Measurements from ENCODE around the gene TENM3.
A peak's percentile ranks its signal among the peaks of the same experiment; 100 is the strongest.
"Not testable (repeated sequence)": the region's sequence is repeated elsewhere in the genome, so short reads cannot be mapped to it uniquely, and the experiment has no call there.

Gene TENM3

DNA sequence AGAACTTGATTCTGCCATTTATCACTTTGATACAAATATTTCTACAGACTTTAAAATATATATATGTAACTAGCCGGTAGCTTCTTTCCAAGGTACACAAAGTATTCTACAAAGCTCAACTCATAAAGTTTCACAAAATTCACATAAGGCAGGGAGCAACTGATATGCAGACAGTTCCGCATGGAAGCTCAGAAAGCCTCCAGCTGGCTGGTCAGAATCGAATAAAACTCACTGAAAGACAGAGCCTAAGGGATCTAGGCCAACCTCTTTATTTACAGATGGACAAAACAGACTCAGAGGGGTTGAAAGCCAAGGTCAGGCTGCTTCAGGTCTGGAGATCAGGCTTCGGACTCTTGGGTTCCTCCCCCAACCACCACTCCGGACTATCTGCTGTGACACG lies 543.8 kb downstream of the TENM3 start:
- DNase-seq (ENCODE audit: low spot score): no peak

DNA sequence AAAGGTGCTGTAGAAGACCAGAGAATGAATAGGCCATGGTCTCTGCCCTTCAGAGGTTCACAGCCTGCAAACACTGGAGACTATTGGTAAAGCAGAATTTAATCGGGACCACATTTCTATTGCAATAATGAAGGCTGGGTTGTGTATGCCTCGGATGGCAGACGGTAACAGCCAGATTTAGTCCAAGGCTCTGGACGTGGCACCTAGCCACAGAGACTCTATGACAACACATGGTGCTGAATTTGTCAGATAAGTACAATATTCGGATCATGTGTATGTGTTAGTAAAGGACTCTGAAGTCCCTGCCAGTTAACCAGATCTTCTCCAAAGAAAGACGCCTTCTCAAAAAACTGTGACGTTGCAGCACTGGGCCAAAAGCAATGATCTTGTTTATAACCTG lies 545.0 kb downstream of the TENM3 start:
- DNase-seq (ENCODE audit: low spot score): no peak

DNA sequence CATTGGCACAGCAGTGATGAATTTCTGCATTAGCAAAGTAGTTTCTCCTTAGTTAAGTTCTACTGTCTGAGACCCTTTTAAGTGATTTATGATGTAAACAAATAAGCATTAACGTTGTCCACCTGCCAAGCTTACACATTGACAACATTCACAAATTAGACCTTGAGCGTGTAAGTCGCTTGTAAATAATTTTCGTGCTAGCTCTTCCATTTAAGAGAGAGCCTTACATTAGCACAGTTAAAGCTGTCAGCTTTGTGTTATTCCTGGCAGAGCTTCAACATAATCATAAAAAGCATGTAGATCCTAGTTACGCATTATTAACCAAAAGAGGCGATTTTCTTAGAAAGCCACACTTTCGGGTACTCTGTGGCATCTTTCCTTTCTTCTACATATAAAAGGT lies 546.3 kb downstream of the TENM3 start:
- DNase-seq (ENCODE audit: low spot score): no peak

DNA sequence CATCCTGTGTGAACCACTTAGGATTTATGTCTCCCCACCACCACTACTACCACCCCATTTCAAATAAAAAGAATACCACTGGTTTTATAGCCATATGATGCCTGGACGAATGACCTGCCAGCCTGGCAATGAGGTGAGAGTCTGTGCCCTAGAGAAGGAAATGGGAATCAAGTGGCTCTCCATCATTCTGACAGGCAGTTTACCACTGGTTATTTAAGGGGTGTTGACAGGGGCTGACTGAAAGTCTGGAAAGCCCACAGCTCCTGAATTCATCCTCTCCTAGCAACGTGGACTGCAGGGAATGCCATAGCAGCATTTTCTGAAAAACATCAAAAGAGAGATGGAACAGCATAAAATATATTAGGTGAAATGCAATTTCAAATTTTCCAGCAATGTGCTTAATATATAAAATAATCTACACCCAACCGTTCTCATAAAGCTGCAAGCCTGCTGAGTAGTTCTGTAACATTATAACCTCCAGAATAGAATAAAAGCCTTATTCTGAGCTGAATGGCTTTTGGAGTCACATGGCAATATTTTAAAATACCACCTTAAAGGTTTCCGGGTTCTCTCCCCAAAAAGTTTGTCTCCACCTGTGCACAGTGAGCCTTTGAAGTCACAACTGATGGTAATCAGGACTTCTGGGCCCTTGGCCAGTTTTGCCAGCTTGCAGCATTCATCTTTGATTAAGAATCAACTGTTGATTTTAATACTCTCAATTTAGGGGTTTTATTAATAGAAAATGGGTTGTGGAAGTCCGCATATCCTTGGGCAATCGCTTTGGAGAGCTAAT lies 552.4 kb downstream of the TENM3 start:
- no peak for DNase-seq (ENCODE audit: low spot score)

DNA sequence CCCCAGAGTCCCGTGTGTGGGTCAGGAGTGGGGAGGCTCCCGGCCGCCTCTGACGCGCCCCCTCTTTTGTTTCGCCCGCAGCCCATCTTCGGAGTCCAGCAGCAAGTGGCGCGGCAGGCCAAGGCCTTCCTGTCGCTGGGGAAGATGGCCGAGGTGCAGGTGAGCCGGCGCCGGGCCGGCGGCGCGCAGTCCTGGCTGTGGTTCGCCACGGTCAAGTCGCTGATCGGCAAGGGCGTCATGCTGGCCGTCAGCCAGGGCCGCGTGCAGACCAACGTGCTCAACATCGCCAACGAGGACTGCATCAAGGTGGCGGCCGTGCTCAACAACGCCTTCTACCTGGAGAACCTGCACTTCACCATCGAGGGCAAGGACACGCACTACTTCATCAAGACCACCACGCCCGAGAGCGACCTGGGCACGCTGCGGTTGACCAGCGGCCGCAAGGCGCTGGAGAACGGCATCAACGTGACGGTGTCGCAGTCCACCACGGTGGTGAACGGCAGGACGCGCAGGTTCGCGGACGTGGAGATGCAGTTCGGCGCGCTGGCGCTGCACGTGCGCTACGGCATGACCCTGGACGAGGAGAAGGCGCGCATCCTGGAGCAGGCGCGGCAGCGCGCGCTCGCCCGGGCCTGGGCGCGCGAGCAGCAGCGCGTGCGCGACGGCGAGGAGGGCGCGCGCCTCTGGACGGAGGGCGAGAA lies 556.5 kb downstream of the TENM3 start:
- DNase-seq (ENCODE audit: low spot score): no peak

DNA sequence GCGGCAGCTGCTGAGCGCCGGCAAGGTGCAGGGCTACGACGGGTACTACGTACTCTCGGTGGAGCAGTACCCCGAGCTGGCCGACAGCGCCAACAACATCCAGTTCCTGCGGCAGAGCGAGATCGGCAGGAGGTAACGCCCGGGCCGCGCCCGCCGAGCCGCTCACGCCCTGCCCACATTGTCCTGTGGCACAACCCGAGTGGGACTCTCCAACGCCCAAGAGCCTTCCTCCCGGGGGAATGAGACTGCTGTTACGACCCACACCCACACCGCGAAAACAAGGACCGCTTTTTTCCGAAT lies 557.0 kb downstream of the TENM3 start:
- DNase-seq (ENCODE audit: low spot score): no peak

DNA sequence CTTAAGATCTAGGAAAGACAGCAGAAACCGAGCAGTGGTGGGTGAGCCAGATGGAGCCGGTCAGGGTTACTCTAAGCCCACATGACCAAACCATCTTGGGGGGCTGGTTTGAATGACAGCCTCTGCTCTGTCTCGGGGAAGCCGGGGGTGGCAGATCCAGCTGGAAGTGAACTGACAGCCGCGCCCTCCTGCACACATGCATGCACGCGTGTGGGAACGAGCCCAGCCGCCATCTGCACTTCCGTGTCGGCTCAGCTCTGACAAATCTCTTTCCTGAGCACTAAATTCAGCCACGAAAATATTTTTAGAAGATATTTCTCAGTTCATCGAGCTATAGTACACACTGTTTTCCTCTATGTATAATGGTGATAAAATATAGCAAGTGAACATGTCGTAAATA lies 558.4 kb downstream of the TENM3 start:
- no peak for DNase-seq (ENCODE audit: low spot score)

DNA sequence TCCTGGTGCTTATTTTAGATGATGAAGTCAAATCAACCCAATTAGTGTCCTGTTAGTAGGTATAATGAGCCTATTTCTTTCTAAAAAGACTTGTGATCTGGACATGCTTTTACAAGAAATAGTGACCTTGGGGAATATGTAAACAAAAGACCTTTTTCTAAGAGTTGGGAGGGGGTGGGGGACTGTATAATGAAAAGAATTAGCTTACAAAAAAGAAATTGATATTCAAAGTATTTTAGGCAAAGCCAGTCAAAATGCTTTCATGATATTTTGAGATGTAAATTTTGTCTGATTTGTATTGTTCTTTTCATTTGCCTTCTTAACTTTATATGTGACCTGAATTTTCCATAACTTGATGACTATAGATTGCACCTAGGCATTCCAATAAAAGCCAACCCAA lies 559.4 kb downstream of the TENM3 start:
- DNase-seq (ENCODE audit: low spot score): no peak

DNA sequence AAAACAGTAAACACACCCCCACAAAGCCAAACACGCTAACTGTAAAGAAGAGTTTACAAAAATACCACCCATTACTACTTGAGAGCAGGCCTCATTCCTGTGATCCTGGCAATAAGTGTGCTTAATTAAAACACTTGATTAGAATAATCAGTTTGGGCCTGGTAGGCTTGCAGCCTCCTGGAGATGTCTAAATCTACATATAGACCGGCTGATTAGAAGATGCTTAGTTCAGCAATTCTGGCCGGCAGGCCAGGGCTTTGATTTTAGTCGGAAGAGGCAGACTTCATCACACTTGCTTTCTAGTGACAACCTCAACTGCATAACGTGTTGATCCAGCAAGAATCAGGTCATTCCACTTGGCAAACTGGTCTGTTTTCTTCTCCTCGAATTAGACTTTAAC lies 560.0 kb downstream of the TENM3 start:
- DNase-seq (ENCODE audit: low spot score): no peak

DNA sequence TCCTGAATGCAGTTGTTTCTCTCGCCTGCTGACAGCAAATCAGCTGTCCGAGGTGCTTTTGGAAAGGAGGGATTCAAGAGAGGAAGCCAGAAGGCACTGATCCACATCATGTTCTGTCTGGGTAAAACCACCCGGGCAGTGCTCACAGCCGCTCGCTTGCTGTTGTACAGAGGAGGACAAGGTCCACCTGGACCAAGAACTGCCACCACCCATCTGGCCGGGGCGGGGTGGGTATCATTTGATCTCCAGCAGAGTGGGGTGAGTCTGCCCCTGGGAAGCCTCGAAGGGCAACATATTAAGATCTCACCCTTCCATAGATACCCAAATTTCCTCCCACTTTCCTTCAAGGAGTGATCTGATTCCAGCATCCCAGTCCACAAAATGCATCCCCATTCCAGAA lies 560.9 kb downstream of the TENM3 start:
- no peak for DNase-seq (ENCODE audit: low spot score)

DNA sequence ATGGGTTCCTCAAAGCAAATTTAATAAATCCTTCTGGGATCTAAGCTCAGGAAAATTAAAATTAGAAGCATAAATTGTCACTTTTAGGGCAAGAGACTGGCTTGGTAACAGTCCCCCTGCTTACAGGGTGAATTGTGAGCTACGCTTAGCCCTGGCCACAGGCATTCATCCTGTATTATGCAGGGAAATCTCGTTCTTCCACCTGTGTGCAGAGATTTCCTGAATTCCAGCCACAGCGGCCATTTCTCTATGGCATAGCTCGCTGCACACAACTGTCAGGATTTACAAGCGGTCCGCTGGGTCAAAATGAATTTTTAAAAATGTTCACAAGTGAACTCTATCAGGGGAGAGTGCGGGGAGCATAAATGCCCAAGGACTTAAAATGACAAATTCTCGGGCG lies 562.1 kb downstream of the TENM3 start:
- DNase-seq (ENCODE audit: low spot score): peak; percentile 13

DNA sequence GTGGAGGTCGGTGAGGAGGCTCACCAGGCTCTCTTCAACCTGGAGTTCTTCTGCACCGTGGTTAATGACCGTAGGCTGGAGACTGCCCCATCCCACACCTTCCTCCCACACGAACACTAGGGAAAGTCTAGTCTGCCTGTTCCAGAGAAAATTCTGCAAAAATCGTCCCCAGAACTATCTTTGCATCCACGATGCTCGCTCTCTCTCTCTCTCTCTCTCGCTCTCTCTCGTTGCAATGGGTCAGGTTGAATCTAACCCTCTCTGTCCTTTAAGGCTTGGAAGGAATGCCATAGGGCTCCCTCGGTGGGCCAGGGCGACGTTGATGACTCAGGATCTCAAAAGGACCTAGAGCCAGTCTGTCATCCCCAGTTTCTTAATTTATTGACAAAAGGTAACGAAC lies 562.5 kb downstream of the TENM3 start:
- no peak for DNase-seq (ENCODE audit: low spot score)

DNA sequence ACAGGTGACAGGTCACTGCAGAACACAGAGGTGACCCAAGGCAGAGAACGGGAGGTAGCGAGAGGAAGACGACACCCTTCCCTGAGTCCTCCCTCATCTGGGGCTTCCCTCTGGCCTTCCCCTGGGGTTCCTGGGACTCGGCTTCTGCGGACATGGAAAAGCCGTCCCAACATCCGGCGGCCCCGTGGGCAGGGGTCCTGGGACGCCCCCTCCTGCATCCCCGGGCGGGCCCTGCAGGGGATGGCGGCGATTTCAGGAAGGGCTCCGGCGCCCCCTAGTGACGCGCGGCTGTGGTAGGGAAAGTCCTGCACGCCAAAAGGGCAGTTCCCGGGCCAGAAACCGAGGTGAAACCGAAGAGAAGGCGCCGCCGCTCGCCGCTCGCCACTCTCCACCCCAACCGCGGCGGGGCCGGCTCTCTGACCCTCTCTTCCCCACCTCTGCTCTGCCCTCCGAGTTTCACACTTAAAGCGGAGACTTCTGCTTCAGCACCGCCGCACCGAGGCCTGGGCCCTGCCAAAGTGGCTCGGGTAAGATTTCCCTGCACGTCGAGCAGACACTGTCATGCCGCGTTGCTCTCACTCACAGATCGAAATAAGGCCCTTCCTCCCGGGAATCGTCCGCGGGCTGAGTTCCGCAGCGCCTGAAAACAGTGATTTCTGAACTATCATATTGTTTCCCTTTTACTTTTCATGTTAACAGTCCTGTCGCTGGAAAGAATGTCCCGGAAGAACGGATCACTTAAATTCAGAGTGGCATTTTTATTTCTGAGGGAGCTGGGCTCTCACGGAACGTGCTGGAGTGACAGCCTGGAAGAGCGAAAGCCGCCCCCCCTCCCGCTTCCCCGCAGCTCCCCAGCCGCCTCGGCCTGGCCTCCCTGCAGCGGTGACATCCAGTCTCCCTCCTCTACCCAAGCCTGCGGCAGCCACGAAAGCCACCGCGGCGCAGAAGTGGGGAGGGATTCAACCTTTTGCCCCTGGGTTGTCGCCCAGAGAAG lies 563.4 kb downstream of the TENM3 start:
- DNase-seq (ENCODE audit: low spot score): peak; percentile 68

DNA sequence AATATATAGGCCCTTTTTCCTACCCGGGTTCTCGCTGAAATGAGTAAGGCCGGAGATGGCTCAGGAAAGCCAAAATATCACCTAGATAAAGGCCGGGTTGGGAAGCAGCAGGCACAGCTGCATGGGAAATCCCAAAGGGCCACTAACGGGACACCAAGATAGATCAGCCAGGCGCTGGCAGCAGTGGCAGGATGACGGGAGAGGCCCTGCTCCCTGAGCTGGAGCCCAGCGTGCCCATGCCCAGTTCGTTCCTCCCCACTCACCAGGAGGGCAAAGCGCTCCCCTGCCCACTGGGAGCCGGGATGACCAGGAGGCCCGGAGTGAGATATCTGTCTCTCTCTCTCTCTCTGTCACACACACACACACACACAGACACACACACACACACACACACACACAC lies 564.1 kb downstream of the TENM3 start:
- no peak for DNase-seq (ENCODE audit: low spot score)

DNA sequence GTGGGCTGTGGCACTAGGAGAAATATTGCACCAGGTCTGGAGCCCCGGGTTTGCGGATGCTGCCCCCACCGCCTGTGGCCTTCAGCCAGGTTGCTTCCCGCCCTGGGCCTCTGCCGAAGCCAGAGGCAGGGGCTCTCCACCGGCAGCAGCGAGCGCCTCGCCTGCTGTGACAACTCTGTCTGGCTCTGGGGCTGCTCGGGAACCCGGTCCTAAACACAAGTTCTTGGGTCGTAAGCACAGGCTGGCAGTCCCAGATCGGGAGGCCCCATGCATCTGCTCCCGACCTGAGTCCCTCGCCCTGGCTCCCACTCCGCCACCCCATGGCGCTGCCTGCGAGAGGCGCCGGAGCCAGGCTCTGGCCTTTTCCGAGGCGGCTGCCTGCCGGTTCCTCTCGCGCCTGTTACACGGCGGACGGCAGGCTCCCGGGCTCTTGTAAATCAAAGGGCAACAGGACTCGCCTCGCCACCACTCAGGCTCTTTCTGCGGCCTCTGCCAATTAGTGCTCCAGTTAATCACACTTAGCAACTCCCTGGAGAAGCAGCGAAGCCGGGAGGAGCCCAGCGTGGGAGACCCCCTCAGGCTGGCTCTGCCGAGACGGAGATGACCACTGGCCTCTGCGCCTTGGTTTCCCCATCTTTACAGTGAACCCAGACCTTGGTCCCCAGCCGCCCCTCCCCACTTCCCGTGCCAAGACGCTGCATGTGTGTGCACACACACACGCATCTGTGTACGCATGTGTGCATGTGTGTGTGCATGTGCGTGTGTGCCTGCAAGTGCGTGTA lies 564.8 kb downstream of the TENM3 start:
- no peak for DNase-seq (ENCODE audit: low spot score)

DNA sequence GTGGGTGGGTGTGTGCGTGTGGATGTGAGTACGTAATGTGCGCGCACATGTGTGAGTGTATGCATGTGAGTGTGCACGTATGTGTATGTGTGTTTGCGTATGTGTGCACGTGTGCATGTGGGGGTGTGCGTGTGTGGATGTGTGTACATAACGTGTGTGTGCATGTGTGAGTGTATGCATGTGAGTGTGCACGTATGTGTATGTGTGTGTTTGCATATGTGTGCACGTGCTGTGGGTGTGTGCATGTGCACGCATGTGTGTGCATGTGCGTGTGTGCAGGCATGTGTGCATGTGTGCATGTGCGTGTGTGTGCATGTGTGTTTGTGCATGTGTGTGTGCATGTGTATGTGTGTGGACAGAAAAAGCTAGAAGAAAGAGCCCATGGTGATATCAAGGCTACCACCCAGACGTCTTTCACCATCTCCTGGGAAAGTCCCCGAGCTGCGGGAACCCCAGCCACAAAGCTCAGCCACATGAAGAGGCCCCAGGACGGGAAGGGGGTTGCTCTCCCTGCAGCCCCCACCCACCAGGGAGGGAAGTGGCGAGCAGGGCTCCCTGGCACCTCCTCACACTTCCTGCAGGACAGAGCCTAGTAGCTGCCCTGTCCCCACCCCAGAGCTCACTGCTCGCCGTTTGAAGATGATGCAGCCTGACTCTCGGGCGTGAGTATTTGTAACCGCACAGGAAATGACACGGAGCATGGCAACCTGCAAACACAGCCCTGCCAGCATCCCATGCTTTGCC lies 565.6 kb downstream of the TENM3 start:
- DNase-seq (ENCODE audit: low spot score): no peak

DNA sequence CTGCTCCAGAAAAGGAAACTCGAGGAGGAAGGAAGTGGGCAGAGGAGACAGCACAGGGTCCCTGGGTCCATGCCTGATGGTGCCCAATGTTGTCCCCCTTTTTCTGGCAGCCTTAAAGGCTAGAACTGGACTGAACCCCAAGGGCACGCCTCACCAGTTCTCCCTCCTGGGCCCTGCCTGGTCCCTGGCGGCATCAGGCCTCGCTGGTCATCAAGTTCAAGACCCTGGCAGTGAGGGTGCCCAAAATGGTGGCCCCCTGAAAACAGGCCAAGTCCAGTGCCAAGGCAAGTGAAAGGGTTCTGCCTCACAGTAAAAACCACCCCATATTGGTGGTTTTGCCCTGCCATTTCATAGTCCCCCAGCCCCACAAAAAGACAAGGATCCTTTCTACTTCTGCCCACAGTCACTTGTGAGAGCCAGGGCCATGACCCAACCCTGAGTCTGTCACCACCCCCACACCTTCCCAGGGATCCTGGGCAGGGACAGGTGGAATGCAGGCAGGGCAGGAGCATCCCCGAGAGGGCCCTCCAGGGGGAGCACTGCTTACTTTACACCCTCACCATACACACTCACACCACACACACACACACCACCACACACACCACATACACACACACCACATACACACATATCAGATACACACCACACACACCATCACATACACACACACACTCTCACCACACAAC lies 566.4 kb downstream of the TENM3 start:
- peak; percentile 26 for DNase-seq (ENCODE audit: low spot score)

DNA sequence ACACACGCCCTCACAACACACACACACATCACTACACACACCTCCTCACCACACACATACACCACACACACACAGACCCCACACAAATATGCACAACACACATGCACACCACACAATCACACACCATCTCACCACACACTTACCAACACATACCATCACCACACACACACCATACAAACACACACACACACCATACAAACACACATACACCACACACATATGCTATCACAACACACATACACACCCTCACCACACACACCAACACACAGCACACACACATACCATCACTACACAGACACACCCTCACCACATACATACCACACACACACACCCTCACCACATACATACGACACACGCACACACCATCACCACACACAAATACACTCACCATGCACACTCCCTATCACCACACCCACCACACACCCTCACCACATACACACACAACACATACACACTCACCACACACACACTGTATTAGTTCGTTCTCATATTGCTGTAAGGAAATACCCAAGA lies 567.0 kb downstream of the TENM3 start:
- no peak for DNase-seq (ENCODE audit: low spot score)

DNA sequence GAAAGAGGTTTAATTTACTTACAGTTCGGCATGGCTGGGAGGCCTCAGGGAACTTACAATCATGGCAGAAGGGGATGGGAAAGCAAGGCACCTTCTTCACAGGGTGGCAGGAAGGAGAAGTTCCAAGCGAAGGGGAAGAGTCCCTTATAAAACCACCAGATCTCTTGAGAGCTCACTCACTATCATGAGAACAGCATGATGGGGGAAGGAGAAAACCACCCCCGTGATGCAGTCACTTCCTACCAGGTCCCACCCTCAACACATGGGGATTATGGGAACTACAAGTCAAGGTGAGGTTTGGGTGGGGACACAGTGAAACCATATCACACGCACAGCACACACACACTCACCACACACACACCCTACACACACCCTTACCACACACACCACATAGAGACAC lies 569.7 kb downstream of the TENM3 start:
- DNase-seq (ENCODE audit: low spot score): no peak

DNA sequence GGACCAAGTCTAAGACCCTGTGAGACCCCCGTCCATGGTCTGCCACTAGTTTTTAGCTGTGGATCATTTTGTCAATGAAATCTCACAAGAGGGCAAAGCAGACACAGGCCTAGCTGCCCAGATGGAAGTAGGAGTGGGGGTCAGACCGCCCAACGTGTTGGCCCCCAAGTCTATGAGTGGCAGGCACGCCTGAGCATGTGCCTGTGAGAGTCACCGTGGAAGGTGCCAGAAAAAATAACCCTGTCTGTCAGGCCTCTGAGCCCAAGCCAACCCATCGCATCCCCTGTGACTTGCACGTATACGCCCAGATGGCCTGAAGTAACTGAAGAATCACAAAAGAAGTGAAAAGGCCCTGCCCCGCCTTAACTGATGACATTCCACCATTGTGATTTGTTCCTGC lies 570.9 kb downstream of the TENM3 start:
- not testable (repeated sequence) for DNase-seq (ENCODE audit: low spot score)
